Fibroblast of villous mesenchyme (primary cell): ENCODE data around the gene PKD1. TPM values are rescaled to one million over a fixed set of nuclear protein-coding genes. Genes with fewer than 3 reads are reported as not detected.

Experiments
- DNase-seq: peaks from one replicate; pipeline ENCODE4 v3.0.0-alpha.2; 2010; ENCODE audit warnings: low read depth
- H3K4me3 ChIP-seq: 2 replicates; pipeline ENCODE4 v1.5.1; 2011; ENCODE audit warnings: low read depth, mild to moderate bottlenecking, low read length
- CTCF ChIP-seq: IDR thresholded peaks from 2 replicates; pipeline ENCODE4 v1.5.1; 2012; ENCODE audit warnings: low read depth, mild to moderate bottlenecking, low read length; ENCODE audit not compliant: insufficient read depth
- total RNA-seq: library from RNA; depleted of rRNA; stranded (reverse); fragments of >200 nt; gene quantifications from 2 replicates; pipeline ENCODE4 v1.2.3, GENCODE V29; 2012

Gene PKD1
- total RNA-seq, 1 donor, result 139 TPM

GRCh38 chr16:2150418-2151187, 14.9 kb upstream of the PKD1 start:
- peak; percentile 2 for TF ChIP-seq CTCF
- DNase-seq, result peak; percentile 61
- peak overlapping the region; percentile 1 for H3K4me3 ChIP-seq

GRCh38 chr16:2149630-2150417, 14.1 kb upstream of the PKD1 start:
- H3K4me3 ChIP-seq, result no peak overlapping the region
- no peak for DNase-seq
- no peak for TF ChIP-seq CTCF

GRCh38 chr16:2148714-2149629, 13.3 kb upstream of the PKD1 start:
- no peak for TF ChIP-seq CTCF
- DNase-seq, result no peak
- H3K4me3 ChIP-seq, result peak overlapping the region; percentile 49

GRCh38 chr16:2147981-2148671, 12.4 kb upstream of the PKD1 start, which contains the start of gene RAB26:
Gene RAB26 (plus strand): TSS chr16:2148625. CDS start chr16:2148784, 159 bp downstream.
- H3K4me3 ChIP-seq, result peak within 1 kb of the TSS; percentile 49
- DNase-seq, result peak; percentile 44
- no peak for TF ChIP-seq CTCF

GRCh38 chr16:2147378-2147777, 11.7 kb upstream of the PKD1 start:
- no peak for DNase-seq
- TF ChIP-seq CTCF, result no peak
- no peak overlapping the region for H3K4me3 ChIP-seq

- TF ChIP-seq CTCF, result no peak
- H3K4me3 ChIP-seq, result no peak overlapping the region
- DNase-seq, result no peak
Measured at GRCh38 chr16:2145843-2146242, 10.1 kb upstream of the PKD1 start.
